ENCODE data around the gene CACNA1C.

DNA sequence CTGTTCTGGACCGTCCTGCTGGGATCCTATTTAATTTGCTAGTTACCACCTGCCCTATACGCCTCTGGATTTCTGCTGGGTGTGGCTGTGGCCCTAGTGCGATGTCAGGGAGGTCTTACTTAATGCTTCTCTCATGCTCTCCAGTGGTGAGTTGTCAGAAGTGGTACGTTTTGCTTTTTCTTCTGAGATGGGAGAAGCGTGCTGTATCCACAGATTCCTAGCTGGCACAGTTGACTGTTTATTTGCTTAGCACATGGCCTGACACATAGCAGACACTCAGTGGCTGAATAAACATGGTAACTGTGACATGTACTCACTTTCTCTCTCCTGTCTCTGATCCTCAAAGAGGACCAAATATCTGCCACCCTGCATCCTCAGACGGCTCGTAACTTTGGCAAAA lies 107.3 kb downstream of the CACNA1C start:
- TF ChIP-seq, protein P1, sequence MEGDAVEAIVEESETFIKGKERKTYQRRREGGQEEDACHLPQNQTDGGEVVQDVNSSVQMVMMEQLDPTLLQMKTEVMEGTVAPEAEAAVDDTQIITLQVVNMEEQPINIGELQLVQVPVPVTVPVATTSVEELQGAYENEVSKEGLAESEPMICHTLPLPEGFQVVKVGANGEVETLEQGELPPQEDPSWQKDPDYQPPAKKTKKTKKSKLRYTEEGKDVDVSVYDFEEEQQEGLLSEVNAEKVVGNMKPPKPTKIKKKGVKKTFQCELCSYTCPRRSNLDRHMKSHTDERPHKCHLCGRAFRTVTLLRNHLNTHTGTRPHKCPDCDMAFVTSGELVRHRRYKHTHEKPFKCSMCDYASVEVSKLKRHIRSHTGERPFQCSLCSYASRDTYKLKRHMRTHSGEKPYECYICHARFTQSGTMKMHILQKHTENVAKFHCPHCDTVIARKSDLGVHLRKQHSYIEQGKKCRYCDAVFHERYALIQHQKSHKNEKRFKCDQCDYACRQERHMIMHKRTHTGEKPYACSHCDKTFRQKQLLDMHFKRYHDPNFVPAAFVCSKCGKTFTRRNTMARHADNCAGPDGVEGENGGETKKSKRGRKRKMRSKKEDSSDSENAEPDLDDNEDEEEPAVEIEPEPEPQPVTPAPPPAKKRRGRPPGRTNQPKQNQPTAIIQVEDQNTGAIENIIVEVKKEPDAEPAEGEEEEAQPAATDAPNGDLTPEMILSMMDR (conservative IDR thresholded peaks at IDR 0.05; ENCODE audit: low read depth, low read length): no peak
- TF ChIP-seq POLR2A (IDR thresholded peaks at IDR 0.05; ENCODE audit: low read depth, low read length) (no peak), CEBPB (IDR thresholded peaks at IDR 0.05; ENCODE audit: low read depth, low read length) (no peak), MAFK (IDR thresholded peaks at IDR 0.05; ENCODE audit: low read depth, low read length) (no peak)

Data from IMR-90 (cell line).